Measurements from ENCODE around the gene PAAF1. TPM values are rescaled to one million over a fixed set of nuclear protein-coding genes. Genes with fewer than 3 reads are reported as not detected.

PAAF1 gene
- total RNA-seq, 1 experiment from 2014 or later = 21.6 TPM

- no peak overlapping the region for H3K27ac Mint-ChIP-seq (ENCODE audit: low read depth, unreplicated experiment)
- H3K27me3 Mint-ChIP-seq (ENCODE audit: insufficient read depth, unreplicated experiment) = no peaks in the 10 kb centered on the region
- intact Hi-C loops (cut with micrococcal nuclease) = no loop called here
- CTCF ChIA-PET = no interaction called here
- H3K9me3 Mint-ChIP-seq (ENCODE audit: unreplicated experiment) = no peaks in the 10 kb centered on the region
- no peaks in the 10 kb centered on the region for H3K36me3 Mint-ChIP-seq (ENCODE audit: insufficient read depth, unreplicated experiment)
- peaks cover 6% of the 10 kb centered on the region for H3K4me1 Mint-ChIP-seq (ENCODE audit: insufficient read depth, unreplicated experiment)
- no peak for TF ChIP-seq CTCF (IDR thresholded peaks at IDR 0.05; ENCODE audit: unreplicated experiment)
- POLR2A ChIA-PET = no interaction called here
- DNase-seq (ENCODE audit: unreplicated experiment) = no peak
- H3K4me3 Mint-ChIP-seq (ENCODE audit: unreplicated experiment) = no peak overlapping the region
- no TSS peak for BruUV-seq (replicated peaks)
Measured at GRCh38 chr11:73949912-73950311, 73.1 kb downstream of the PAAF1 start.

- no peaks in the 10 kb centered on the region for H3K27me3 Mint-ChIP-seq (ENCODE audit: insufficient read depth, unreplicated experiment)
- ChIA-PET CTCF (interaction anchor here (0.6 to 1.6 kb wide), 2 partner anchors 13 to 41 kb away, joined by 3 to 4 read pairs; no protein-coding TSS in a partner anchor), POLR2A (no interaction called here)
- peak; percentile 37 for DNase-seq (ENCODE audit: unreplicated experiment)
- H3K4me1 Mint-ChIP-seq (ENCODE audit: insufficient read depth, unreplicated experiment) = peaks cover 10% of the 10 kb centered on the region
- no peaks in the 10 kb centered on the region for H3K9me3 Mint-ChIP-seq (ENCODE audit: unreplicated experiment)
- TF ChIP-seq CTCF (IDR thresholded peaks at IDR 0.05; ENCODE audit: unreplicated experiment) = no peak
- BruUV-seq (replicated peaks) = no TSS peak
- H3K27ac Mint-ChIP-seq (ENCODE audit: low read depth, unreplicated experiment) = no peak within 1 kb of the TSS
- intact Hi-C loops (cut with micrococcal nuclease) = no loop called here
- no peaks in the 10 kb centered on the region for H3K36me3 Mint-ChIP-seq (ENCODE audit: insufficient read depth, unreplicated experiment)
- no peak within 1 kb of the TSS for H3K4me3 Mint-ChIP-seq (ENCODE audit: unreplicated experiment)
Measured at GRCh38 chr11:73950869-73951710, 74.3 kb downstream of the PAAF1 start, which contains the start of gene DNAJB13. Gene DNAJB13, plus strand, starts transcription at chr11:73951026. Its CDS starts 44 bp downstream, at chr11:73951070.

- Mint-ChIP-seq H3K27me3 (ENCODE audit: insufficient read depth, unreplicated experiment) (no peaks in the 10 kb centered on the region), H3K9me3 (ENCODE audit: unreplicated experiment) (no peaks in the 10 kb centered on the region), H3K36me3 (ENCODE audit: insufficient read depth, unreplicated experiment) (no peaks in the 10 kb centered on the region), H3K4me1 (ENCODE audit: insufficient read depth, unreplicated experiment) (peaks cover 11% of the 10 kb centered on the region), H3K4me3 (ENCODE audit: unreplicated experiment) (no peak overlapping the region), H3K27ac (ENCODE audit: low read depth, unreplicated experiment) (no peak overlapping the region)
- intact Hi-C loops (cut with micrococcal nuclease) = no loop called here
- POLR2A ChIA-PET = no interaction called here
- no TSS peak for BruUV-seq (replicated peaks)
- CTCF ChIA-PET = interaction anchor here (0.6 to 1.6 kb wide), 2 partner anchors 12 to 40 kb away, joined by 3 to 4 read pairs; no protein-coding TSS in a partner anchor
- TF ChIP-seq CTCF (IDR thresholded peaks at IDR 0.05; ENCODE audit: unreplicated experiment) = no peak
- DNase-seq (ENCODE audit: unreplicated experiment) = no peak
Measured at GRCh38 chr11:73951797-73952196, 75.0 kb downstream of the PAAF1 start.

GRCh38 chr11:73956876-73957653, 80.3 kb downstream of the PAAF1 start:
- TF ChIP-seq CTCF (IDR thresholded peaks at IDR 0.05; ENCODE audit: unreplicated experiment) = no peak
- intact Hi-C loops (cut with micrococcal nuclease) = no loop called here
- ChIA-PET POLR2A (no interaction called here), CTCF (interaction anchor here (0.6 to 0.7 kb wide), 2 partner anchors 33 to 192 kb away, joined by 3 read pairs; no protein-coding TSS in a partner anchor)
- DNase-seq (ENCODE audit: unreplicated experiment) = no peak
- peaks cover 8% of the 10 kb centered on the region for H3K4me1 Mint-ChIP-seq (ENCODE audit: insufficient read depth, unreplicated experiment)
- no peaks in the 10 kb centered on the region for H3K27me3 Mint-ChIP-seq (ENCODE audit: insufficient read depth, unreplicated experiment)
- no peaks in the 10 kb centered on the region for H3K36me3 Mint-ChIP-seq (ENCODE audit: insufficient read depth, unreplicated experiment)
- no peak overlapping the region for H3K27ac Mint-ChIP-seq (ENCODE audit: low read depth, unreplicated experiment)
- no peaks in the 10 kb centered on the region for H3K9me3 Mint-ChIP-seq (ENCODE audit: unreplicated experiment)
- no TSS peak for BruUV-seq (replicated peaks)
- H3K4me3 Mint-ChIP-seq (ENCODE audit: unreplicated experiment) = no peak overlapping the region
